ENCODE data around the gene PSENEN. TPM values are rescaled to one million over a fixed set of nuclear protein-coding genes. Genes with fewer than 3 reads are reported as not detected.

PSENEN gene
- total and polyA plus RNA-seq, 9 of the 15 experiments (the other 6 are each of a cell fraction or from before 2014, with no cell fraction given): 34.5 to 299 (median 61.1) TPM

GRCh38 chr19:35718345-35719041, 27.0 kb upstream of the PSENEN start (continued):
- TF ChIP-seq MCM5 (IDR thresholded peaks at IDR 0.05; ENCODE audit: low read depth) (no peak), MTA3 (IDR thresholded peaks at IDR 0.05; ENCODE audit: borderline replicate concordance) (0 out of 2 replicates have a peak, but pooled peaks have one; percentile 33), NFXL1 (CRISPR knock-in tag; IDR thresholded peaks at IDR 0.05) (no peak)

GRCh38 chr19:35719402-35720162, 25.9 kb upstream of the PSENEN start:
- Histone ChIP-seq H3K27me3 (ENCODE audit: control insufficient read depth in 2 of 2, insufficient read depth in 2 of 2, low read length in 2 of 2) (peaks cover 0 to 2% of the 10 kb centered on the region in 2 experiments; a peak in 2 of 5 replicates), H3K27ac (ENCODE audit: extremely low read depth, low read depth, low read length) (peak overlapping the region; percentile 44; the same call in 1 of the 3 replicates), H3K36me3 (ENCODE audit: control insufficient read depth, insufficient read depth, low read length) (peaks cover 51% of the 10 kb centered on the region; the same call in 2 of the 3 replicates), H3K4me2 (ENCODE audit: insufficient read depth, low read length) (peak overlapping the region; percentile 90), H3K9me3 (replicated peaks; ENCODE audit: control insufficient read depth, insufficient read depth, low read depth, low read length) (no peaks in the 10 kb centered on the region), H3K4me1 (replicated peaks in 1 of 2; ENCODE audit: control insufficient read depth in 2 of 2, insufficient read depth in 2 of 2, low read length in 2 of 2) (peaks cover 14 to 57% of the 10 kb centered on the region in 2 experiments), H4K20me1 (replicated peaks; ENCODE audit: control insufficient read depth, insufficient read depth, low read length) (0 out of 2 replicates have a peak, but pooled peaks cover 11% of the 10 kb centered on the region), H3K79me2 (ENCODE audit: control insufficient read depth, insufficient read depth, low read length) (peaks cover 33% of the 10 kb centered on the region), H3K9me1 (ENCODE audit: control insufficient read depth, insufficient read depth, low read length) (no peaks in the 10 kb centered on the region), H3K9ac (ENCODE audit: insufficient read depth in 1 of 2, low read depth in 2 of 2, low read length in 2 of 2) (peak overlapping the region; percentile 85 to 98), H3K4me3 (peak overlapping the region; percentile 96), H2AFZ (ENCODE audit: low read depth, low read length) (no peak overlapping the region)
- POLR2A ChIA-PET: interaction anchor here (1.2 to 1.9 kb wide), 3 partner anchors 9 to 404 kb away, joined by 3 to 12 read pairs (median 5); no protein-coding TSS in a partner anchor
- TF ChIP-seq WHSC1 (IDR thresholded peaks at IDR 0.05; ENCODE audit: low read length) (no peak), POLR2G (IDR thresholded peaks at IDR 0.05; ENCODE audit: low read depth, low read length) (0 out of 2 replicates have a peak, but pooled peaks have one; percentile 37), RBFOX2 (IDR thresholded peaks at IDR 0.05; ENCODE audit: low read depth, low read length) (peak; percentile 64), RHOXF2B (CRISPR knock-in tag; conservative IDR thresholded peaks at IDR 0.05) (no peak), ZFPM2 (CRISPR knock-in tag; IDR thresholded peaks at IDR 0.05) (no peak), TGIF2 (CRISPR knock-in tag; IDR thresholded peaks at IDR 0.05) (no peak), MLX (CRISPR knock-in tag; conservative IDR thresholded peaks at IDR 0.05) (no peak), TFAP4 (CRISPR knock-in tag; IDR thresholded peaks at IDR 0.05; ENCODE audit: borderline replicate concordance) (0 out of 2 replicates have a peak, but pooled peaks have one; percentile 16), POLR2A (conservative IDR thresholded peaks at IDR 0.05) (no peak)
- no peak for DNase-seq (ENCODE audit: extremely low read depth in 1 of 4, low spot score in 3 of 4)
- FAIRE-seq: no peak
- no peak for ATAC-seq
- WGBS (ENCODE audit: insufficient coverage, low coverage, missing lambda C conversion rate): 88% methylated on average over 24 of the region's 32 CpGs
- intact Hi-C loops (cut with micrococcal nuclease) (no loop called here), in situ Hi-C loops (cut with MboI) (no loop called here)
- BruUV-seq (replicated peaks): no TSS peak
- CTCF ChIA-PET (ENCODE audit: low intra/inter-chr PET ratio): no interaction called here
